Stimulated activated naive B cell treated with anti-CD40 and anti-IgM and Interleukin-4, amounts not matched to agents 10 μg/mL and 1 μg/mL and 100 μg/mL, for 72 hours (primary cell): Measurements from ENCODE around the gene POLR1B.

ENCODE experiments used
- ATAC-seq, 2 donors: fragments of 150-1000 bp; cut with Tn5 transposase; replicated peaks; 2 replicates each; pipeline ENCODE4 v1.10.0; 2021; ENCODE audit warnings: moderate library complexity in 1 of 2
- DNase-seq: peaks from one replicate; pipeline ENCODE4 v3.0.0; 2021
- H3K27ac Mint-ChIP-seq: one replicate; pipeline ENCODE4 v1.8.0; 2022; ENCODE audit warnings: mild to moderate bottlenecking, mixed read lengths
- H3K27me3 Mint-ChIP-seq, 2 donors: one replicate each; pipeline ENCODE4 v1.8.0; 2022; ENCODE audit warnings: mixed read lengths in 2 of 2
- H3K36me3 Mint-ChIP-seq, 2 donors: one replicate each; pipeline ENCODE4 v1.8.0; 2022; ENCODE audit warnings: mixed read lengths in 2 of 2, mild to moderate bottlenecking in 1 of 2
- H3K4me1 Mint-ChIP-seq, 2 donors: one replicate each; pipeline ENCODE4 v1.8.0; 2022; ENCODE audit warnings: mixed read lengths in 2 of 2, mild to moderate bottlenecking in 1 of 2
- H3K4me3 Mint-ChIP-seq, 2 donors: one replicate each; pipeline ENCODE4 v1.8.0; 2022; ENCODE audit warnings: mild to moderate bottlenecking in 2 of 2, mixed read lengths in 2 of 2, moderate library complexity in 1 of 2
- H3K9me3 Mint-ChIP-seq, 2 donors: one replicate each; pipeline ENCODE4 v1.8.0; 2022; ENCODE audit warnings: mixed read lengths in 2 of 2, mild to moderate bottlenecking in 1 of 2

POLR1B gene

DNA sequence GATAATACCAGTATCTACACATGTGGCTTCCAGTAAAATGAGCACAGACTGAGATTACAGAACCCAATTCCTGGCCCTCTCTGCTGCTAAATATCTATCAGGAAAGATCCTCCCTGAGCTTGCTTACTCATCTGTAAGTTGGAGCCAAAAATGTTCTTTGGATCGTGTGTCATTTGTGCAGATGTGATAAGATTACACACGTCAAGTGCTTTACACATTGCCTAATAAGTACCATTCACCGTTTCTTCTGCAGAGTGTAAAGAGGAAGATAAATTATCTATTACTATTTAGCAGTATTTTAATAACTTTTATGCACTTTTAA lies 80.2 kb downstream of the POLR1B start:
- Mint-ChIP-seq H3K27me3 (no peaks in the 10 kb centered on the region), H3K36me3 (no peaks in the 10 kb centered on the region), H3K4me1 (peaks cover 9 to 17% of the 10 kb centered on the region in 2 donors), H3K27ac (no peak overlapping the region), H3K4me3 (no peak overlapping the region), H3K9me3 (no peaks in the 10 kb centered on the region)
- DNase-seq (no peak), ATAC-seq (no peak)

DNA sequence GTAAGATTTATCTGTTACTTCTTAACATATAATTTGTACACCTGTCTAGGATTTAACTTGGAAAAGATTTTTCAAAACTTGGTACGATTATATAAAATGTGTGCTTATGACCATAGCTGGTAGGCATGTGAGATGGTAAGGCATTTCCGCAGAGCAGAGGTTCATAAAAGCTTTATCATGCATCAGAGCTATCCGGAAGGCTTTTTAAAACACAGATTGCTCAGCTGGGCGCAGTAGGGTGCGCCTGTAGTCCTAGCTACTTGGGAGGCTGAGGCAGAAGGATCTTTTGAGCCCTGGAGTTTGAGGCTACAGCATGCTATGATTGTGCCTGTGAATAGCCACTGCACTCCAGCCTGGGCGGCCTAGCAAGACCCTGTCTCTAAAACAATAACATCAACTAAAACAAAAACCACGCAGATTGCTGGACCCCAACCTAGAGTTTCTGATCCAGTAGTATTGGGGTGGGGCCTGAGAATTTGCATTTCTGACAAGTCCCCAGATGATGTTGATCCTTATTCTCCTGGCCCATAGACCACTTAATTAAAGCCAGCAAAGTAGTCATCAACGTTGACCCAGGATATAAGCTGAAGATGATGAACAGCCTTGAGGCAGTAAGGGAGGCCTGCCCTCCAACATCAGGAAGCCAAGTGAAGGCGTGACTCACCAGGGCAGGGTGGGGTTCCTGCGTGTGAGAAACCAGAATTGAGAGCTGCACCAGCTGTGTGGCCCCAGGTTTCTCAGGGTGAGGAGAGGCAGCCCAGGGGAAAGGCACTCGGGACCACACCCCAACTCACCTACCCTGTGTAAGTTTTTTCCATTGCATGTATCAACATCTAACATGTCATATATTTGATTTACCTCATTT lies 81.9 kb downstream of the POLR1B start:
- ATAC-seq, result peak; percentile 60 to 65
- Mint-ChIP-seq H3K27ac (no peak overlapping the region), H3K27me3 (no peaks in the 10 kb centered on the region), H3K4me1 (peaks cover 9 to 18% of the 10 kb centered on the region in 2 donors), H3K9me3 (no peaks in the 10 kb centered on the region), H3K4me3 (no peak overlapping the region), H3K36me3 (no peaks in the 10 kb centered on the region)
- no peak for DNase-seq

DNA sequence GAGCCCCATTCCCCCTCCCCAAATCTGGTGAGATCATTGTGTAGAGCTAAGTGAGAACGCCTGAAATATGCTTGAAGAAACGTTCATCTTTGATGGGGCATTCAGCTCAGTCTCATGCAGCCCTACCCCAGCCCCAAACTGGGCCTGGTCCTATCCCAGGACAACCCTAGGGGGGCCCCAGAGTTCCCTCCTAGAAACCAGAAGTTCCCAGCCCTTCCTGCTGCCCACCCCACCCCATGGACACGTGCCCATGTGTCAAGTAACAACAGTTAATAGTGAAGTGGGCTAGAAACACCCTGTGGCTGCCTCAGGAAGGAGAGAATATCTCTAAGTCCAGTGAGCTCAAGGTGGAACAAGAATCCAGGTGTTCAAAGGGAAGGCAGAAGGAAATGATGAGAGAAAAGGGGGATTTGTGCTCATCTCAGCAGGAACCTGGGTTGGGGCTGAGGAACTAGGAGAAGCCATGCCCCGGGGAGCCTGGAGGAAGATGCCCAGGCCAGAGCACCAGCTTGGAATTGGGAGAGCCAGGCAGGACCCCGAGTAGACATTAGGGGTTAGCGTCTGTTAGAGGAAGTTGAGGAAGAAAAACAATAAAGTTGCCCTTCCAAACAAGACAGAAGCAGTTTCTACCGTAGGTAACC lies 83.3 kb downstream of the POLR1B start:
- Mint-ChIP-seq H3K36me3 (no peaks in the 10 kb centered on the region), H3K4me3 (no peak overlapping the region), H3K27ac (no peak overlapping the region), H3K27me3 (no peaks in the 10 kb centered on the region), H3K9me3 (no peaks in the 10 kb centered on the region), H3K4me1 (peaks cover 12 to 26% of the 10 kb centered on the region in 2 donors)
- DNase-seq (no peak), ATAC-seq (no peak)

DNA sequence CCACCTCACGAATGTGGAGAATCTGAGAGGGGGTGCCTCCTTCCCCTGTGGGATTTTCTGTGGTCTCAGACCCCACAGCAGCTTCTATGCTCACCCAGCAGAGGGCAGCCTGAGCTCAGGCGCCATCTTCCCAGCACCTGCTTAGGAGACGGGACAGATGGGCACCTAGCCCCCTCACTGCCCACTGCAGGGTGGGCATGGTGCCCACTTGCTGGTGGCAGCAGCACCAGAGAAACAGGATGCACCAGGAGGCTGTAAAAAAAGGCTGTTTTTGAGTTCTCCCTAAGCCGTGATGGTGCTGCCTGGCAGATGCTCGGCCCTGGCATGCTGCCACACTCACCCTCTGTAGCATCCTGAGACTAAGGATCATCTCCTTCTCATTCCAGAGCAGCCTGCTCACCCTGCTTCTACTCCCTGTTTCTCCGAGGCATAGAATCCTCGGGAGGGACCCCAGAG lies 84.4 kb downstream of the POLR1B start:
- Mint-ChIP-seq H3K4me3 (peak overlapping the region; percentile 36 to 76), H3K27ac (peak overlapping the region; percentile 25), H3K4me1 (peaks cover 16 to 36% of the 10 kb centered on the region in 2 donors), H3K27me3 (no peaks in the 10 kb centered on the region), H3K36me3 (no peaks in the 10 kb centered on the region), H3K9me3 (no peaks in the 10 kb centered on the region)
- DNase-seq (peak; percentile 48), ATAC-seq (peak; percentile 80 to 85)
